ENCODE data around the gene CAV3. TPM values are rescaled to one million over a fixed set of nuclear protein-coding genes. Genes with fewer than 3 reads are reported as not detected.
A peak's percentile ranks its signal among the peaks of the same experiment; 100 is the strongest.

The CAV3 gene
- total RNA-seq, 1 experiment from 2014 or later, result not detected

- no TSS peak for BruUV-seq (replicated peaks)
- Histone ChIP-seq H3K27me3 (ENCODE audit: low read length) (no peaks in the 10 kb centered on the region), H3K4me3 (ENCODE audit: low read length) (no peak overlapping the region), H3K4me2 (ENCODE audit: low read length) (no peak overlapping the region), H3K9ac (ENCODE audit: low read length) (no peak overlapping the region), H4K20me1 (ENCODE audit: low read length) (no peaks in the 10 kb centered on the region), H3K9me3 (ENCODE audit: low read length) (no peaks in the 10 kb centered on the region), H3K9me2 (replicated peaks; ENCODE audit: low read length) (no peaks in the 10 kb centered on the region), H3K27ac (ENCODE audit: low read length) (no peak overlapping the region), H2AFZ (ENCODE audit: low read length) (no peak overlapping the region), H3F3A (ENCODE audit: low read length, unreplicated experiment) (no peaks in the 10 kb centered on the region), H3K4me1 (ENCODE audit: insufficient read depth, low read length) (peaks cover 55% of the 10 kb centered on the region), H3K79me2 (ENCODE audit: low read length) (no peaks in the 10 kb centered on the region), H3K36me3 (ENCODE audit: low read depth, low read length) (no peaks in the 10 kb centered on the region)
- ATAC-seq (no peak), DNase-seq (no peak)
- intact Hi-C loops (cut with micrococcal nuclease), result no loop called here
- no peak for TF ChIP-seq CTCF (conservative IDR thresholded peaks at IDR 0.05; ENCODE audit: low read depth, low read length)
- no peak for TF ChIP-seq EZH2 (IDR thresholded peaks at IDR 0.05; ENCODE audit: low read length, unreplicated experiment)
- TF ChIP-seq EZH2phosphoT487 (IDR thresholded peaks at IDR 0.05; ENCODE audit: borderline replicate concordance, low read length), result no peak
- ChIA-PET POLR2A (ENCODE audit: unreplicated experiment) (no interaction called here), CTCF (no interaction called here)
These were observed 4.2 kb downstream of the CAV3 start for GRCh38 chr3:8737823-8738222.

GRCh38 chr3:8738639-8739038 lies 5.0 kb downstream of the CAV3 start:
- TF ChIP-seq EZH2 (IDR thresholded peaks at IDR 0.05; ENCODE audit: low read length, unreplicated experiment) (no peak), EZH2phosphoT487 (IDR thresholded peaks at IDR 0.05; ENCODE audit: borderline replicate concordance, low read length) (no peak), CTCF (conservative IDR thresholded peaks at IDR 0.05; ENCODE audit: low read depth, low read length) (no peak)
- no peaks in the 10 kb centered on the region for H3K27me3 ChIP-seq (ENCODE audit: low read length)
- intact Hi-C loops (cut with micrococcal nuclease), result no loop called here
- H3K27ac ChIP-seq (ENCODE audit: low read length), result no peak overlapping the region
- no peaks in the 10 kb centered on the region for H4K20me1 ChIP-seq (ENCODE audit: low read length)
- no peak for ATAC-seq
- H2AFZ ChIP-seq (ENCODE audit: low read length), result no peak overlapping the region
- no peaks in the 10 kb centered on the region for H3K9me3 ChIP-seq (ENCODE audit: low read length)
- no peaks in the 10 kb centered on the region for H3K9me2 ChIP-seq (replicated peaks; ENCODE audit: low read length)
- ChIA-PET CTCF (no interaction called here), POLR2A (ENCODE audit: unreplicated experiment) (no interaction called here)
- no peaks in the 10 kb centered on the region for H3K79me2 ChIP-seq (ENCODE audit: low read length)
- H3K4me2 ChIP-seq (ENCODE audit: low read length), result no peak overlapping the region
- peaks cover 60% of the 10 kb centered on the region for H3K4me1 ChIP-seq (ENCODE audit: insufficient read depth, low read length)
- no peak overlapping the region for H3K9ac ChIP-seq (ENCODE audit: low read length)
- no peaks in the 10 kb centered on the region for H3K36me3 ChIP-seq (ENCODE audit: low read depth, low read length)
- no peaks in the 10 kb centered on the region for H3F3A ChIP-seq (ENCODE audit: low read length, unreplicated experiment)
- DNase-seq, result no peak
- H3K4me3 ChIP-seq (ENCODE audit: low read length), result no peak overlapping the region
- BruUV-seq (replicated peaks), result no TSS peak

DNA sequence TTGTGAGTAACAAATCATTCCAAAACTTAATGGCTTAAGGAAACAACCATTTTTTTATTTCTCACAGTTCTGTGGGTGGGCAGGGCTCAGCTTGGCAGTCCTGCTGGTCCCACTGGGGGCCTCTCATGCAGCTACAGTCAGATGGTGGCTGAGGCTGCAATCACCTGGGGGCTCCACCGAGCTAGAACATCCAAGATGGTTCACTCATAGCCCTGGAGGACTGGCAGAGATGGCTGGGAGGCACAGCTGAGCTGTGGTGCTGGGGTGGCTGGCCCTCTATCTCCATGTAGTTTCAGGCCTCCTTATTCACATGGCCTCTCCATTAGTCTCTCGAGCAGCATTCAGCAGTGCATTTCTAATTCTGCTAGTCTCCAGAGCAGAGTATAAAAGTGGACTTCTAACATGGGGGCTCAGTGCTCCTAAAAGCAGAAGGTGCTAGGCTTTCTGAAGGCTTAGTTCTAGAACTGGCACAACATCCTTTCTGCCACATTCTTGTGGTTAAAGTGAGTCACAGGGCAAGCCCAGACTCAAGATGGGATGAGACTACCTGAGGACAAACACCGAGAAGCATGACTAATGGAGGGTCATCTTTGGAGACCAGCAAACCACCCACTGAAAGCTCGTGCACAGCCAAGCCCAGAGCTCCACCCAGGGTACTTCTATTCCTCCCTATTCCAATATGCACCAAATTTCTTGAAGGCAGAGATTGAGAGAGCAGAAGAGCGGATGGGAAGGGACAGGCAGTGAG lies 6.3 kb downstream of the CAV3 start:
- no TSS peak for BruUV-seq (replicated peaks)
- Histone ChIP-seq H3F3A (ENCODE audit: low read length, unreplicated experiment) (no peaks in the 10 kb centered on the region), H3K9ac (ENCODE audit: low read length) (peak overlapping the region; percentile 58), H4K20me1 (ENCODE audit: low read length) (no peaks in the 10 kb centered on the region), H3K36me3 (ENCODE audit: low read depth, low read length) (no peaks in the 10 kb centered on the region), H3K9me2 (replicated peaks; ENCODE audit: low read length) (no peaks in the 10 kb centered on the region), H3K4me2 (ENCODE audit: low read length) (peak overlapping the region; percentile 73), H3K79me2 (ENCODE audit: low read length) (no peaks in the 10 kb centered on the region), H3K4me1 (ENCODE audit: insufficient read depth, low read length) (peaks cover 51% of the 10 kb centered on the region), H3K27me3 (ENCODE audit: low read length) (no peaks in the 10 kb centered on the region), H3K4me3 (ENCODE audit: low read length) (peak overlapping the region; percentile 45; the same call in 1 of the 2 replicates), H2AFZ (ENCODE audit: low read length) (no peak overlapping the region), H3K27ac (ENCODE audit: low read length) (peak overlapping the region; percentile 91), H3K9me3 (ENCODE audit: low read length) (no peaks in the 10 kb centered on the region)
- intact Hi-C loops (cut with micrococcal nuclease), result loop anchor here (1.0 to 2.0 kb wide), 4 partner anchors 16 to 224 kb away; no protein-coding TSS in a partner anchor
- peak; percentile 81 for ATAC-seq
- CTCF ChIA-PET, result interaction anchor here (0.7 to 2.3 kb wide), 3 partner anchors 15 to 222 kb away, joined by 3 to 14 read pairs (median 4); partner anchors contain the start of gene OXTR
- peak; percentile 99 for DNase-seq
- TF ChIP-seq CTCF (conservative IDR thresholded peaks at IDR 0.05; ENCODE audit: low read depth, low read length), result 0 out of 2 replicates have a peak, but pooled peaks have one; percentile 8
- no peak for TF ChIP-seq EZH2 (IDR thresholded peaks at IDR 0.05; ENCODE audit: low read length, unreplicated experiment)
- POLR2A ChIA-PET (ENCODE audit: unreplicated experiment), result interaction anchor here (0.6 to 1.4 kb wide), 4 partner anchors 16 to 196 kb away, joined by 3 to 7 read pairs (median 6); no protein-coding TSS in a partner anchor
